ENCODE results near the gene SLC25A12.
"Not testable (repeated sequence)": the region's sequence is repeated elsewhere in the genome, so short reads cannot be mapped to it uniquely, and the experiment has no call there.

SLC25A12 gene

DNA sequence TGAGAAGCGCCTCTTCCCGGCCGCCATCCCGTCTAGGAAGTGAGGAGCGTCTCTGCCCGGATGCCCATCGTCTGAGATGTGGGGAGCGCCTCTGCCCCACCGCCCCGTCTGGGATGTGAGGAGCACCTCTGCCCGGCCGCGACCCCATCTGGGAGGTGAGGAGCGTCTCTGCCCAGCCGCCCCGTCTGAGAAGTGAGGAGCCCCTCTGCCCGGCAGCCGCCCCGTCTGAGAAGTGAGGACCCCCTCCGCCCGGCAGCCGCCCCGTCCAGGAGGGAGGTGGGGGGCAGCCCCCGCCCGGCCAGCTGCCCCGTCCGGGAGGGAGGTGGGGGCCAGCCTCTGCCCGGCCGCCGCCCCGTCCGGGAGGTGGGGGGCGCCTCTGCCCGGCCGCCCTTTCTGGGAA, 119.5 kb downstream of the SLC25A12 start:
- H3K9ac ChIP-seq (ENCODE audit: low read length); H3K27me3 ChIP-seq (ENCODE audit: control insufficient read depth in 1 of 2, insufficient read depth in 1 of 2, low read length in 2 of 2); H2BK120ac ChIP-seq (ENCODE audit: low read depth, low read length); H4K91ac ChIP-seq (ENCODE audit: low read length); H2AK5ac ChIP-seq (ENCODE audit: low read length, severe bottlenecking); H3K4me2 ChIP-seq (ENCODE audit: low read length, poor library complexity, severe bottlenecking); H3K79me1 ChIP-seq (replicated peaks; ENCODE audit: low read length, poor library complexity, severe bottlenecking); H2BK12ac ChIP-seq (ENCODE audit: low read length in 2 of 2); H3K23ac ChIP-seq (ENCODE audit: low read length in 2 of 2); H2BK5ac ChIP-seq (ENCODE audit: low read depth, low read length, poor library complexity, severe bottlenecking); H3K14ac ChIP-seq (ENCODE audit: low read length in 2 of 2); H3K18ac ChIP-seq (ENCODE audit: low read depth in 1 of 2, low read length in 2 of 2); H2AFZ ChIP-seq (ENCODE audit: low read depth, low read length); DNase-seq; H4K8ac ChIP-seq (ENCODE audit: low read length); H3K4me3 ChIP-seq (ENCODE audit: insufficient read depth in 1 of 2, low read depth in 1 of 2, low read length in 2 of 2); H3K27ac ChIP-seq (ENCODE audit: low read length, poor library complexity, severe bottlenecking); H3K36me3 ChIP-seq (ENCODE audit: control insufficient read depth in 1 of 2, insufficient read depth in 2 of 2, low read depth in 1 of 2, low read length in 2 of 2); H3K4me1 ChIP-seq (ENCODE audit: control insufficient read depth, insufficient read depth, low read depth, low read length); H3K9me3 ChIP-seq (ENCODE audit: control insufficient read depth, low read length); H3K4ac ChIP-seq (ENCODE audit: low read depth in 1 of 2, low read length in 2 of 2); H2BK15ac ChIP-seq (ENCODE audit: low read depth, poor library complexity, severe bottlenecking): not testable (repeated sequence)
- over 99% methylated on average over 28 of the region's 35 CpGs for WGBS

DNA sequence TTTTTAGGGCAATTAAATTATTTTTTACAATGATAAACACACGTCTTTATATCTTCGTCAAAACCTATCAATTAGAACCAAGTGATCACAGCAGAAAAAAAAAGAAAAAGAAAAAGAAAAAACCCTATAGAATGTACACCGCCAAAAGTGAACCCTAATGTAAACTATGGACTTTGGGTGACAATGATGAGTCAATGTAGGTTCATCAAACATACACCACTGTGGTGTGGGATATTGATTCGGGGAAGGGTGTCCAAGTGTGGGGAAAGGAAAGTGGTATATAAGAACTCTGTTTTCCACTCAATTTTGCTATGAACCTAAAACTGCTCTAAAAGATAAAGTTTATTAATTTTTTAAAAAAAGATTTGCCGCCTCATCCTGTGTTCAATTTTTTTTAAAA, 121.7 kb downstream of the SLC25A12 start:
- no peak overlapping the region for H2BK5ac ChIP-seq (ENCODE audit: low read depth, low read length, poor library complexity, severe bottlenecking)
- H3K4ac ChIP-seq (ENCODE audit: low read depth in 1 of 2, low read length in 2 of 2), result no peak overlapping the region
- H2BK120ac ChIP-seq (ENCODE audit: low read depth, low read length), result no peak overlapping the region
- WGBS, result 100% methylated on average over 2 of the region's 5 CpGs
- H3K36me3 ChIP-seq (ENCODE audit: control insufficient read depth in 1 of 2, insufficient read depth in 2 of 2, low read depth in 1 of 2, low read length in 2 of 2), result peaks cover 3 to 8% of the 10 kb centered on the region in 2 experiments
- no peak for DNase-seq
- peaks cover 1% of the 10 kb centered on the region for H3K79me1 ChIP-seq (replicated peaks; ENCODE audit: low read length, poor library complexity, severe bottlenecking)
- no peaks in the 10 kb centered on the region for H3K27me3 ChIP-seq (ENCODE audit: control insufficient read depth in 1 of 2, insufficient read depth in 1 of 2, low read length in 2 of 2)
- H3K4me1 ChIP-seq (ENCODE audit: control insufficient read depth, insufficient read depth, low read depth, low read length), result no peaks in the 10 kb centered on the region
- no peak overlapping the region for H3K23ac ChIP-seq (ENCODE audit: low read length in 2 of 2)
- no peak overlapping the region for H2AK5ac ChIP-seq (ENCODE audit: low read length, severe bottlenecking)
- no peak overlapping the region for H3K4me2 ChIP-seq (ENCODE audit: low read length, poor library complexity, severe bottlenecking)
- H3K4me3 ChIP-seq (ENCODE audit: insufficient read depth in 1 of 2, low read depth in 1 of 2, low read length in 2 of 2), result no peak overlapping the region
- H4K91ac ChIP-seq (ENCODE audit: low read length), result no peak overlapping the region
- H2BK15ac ChIP-seq (ENCODE audit: low read depth, poor library complexity, severe bottlenecking), result no peak overlapping the region
- H3K18ac ChIP-seq (ENCODE audit: low read depth in 1 of 2, low read length in 2 of 2), result no peak overlapping the region
- no peak overlapping the region for H3K9ac ChIP-seq (ENCODE audit: low read length)
- H2AFZ ChIP-seq (ENCODE audit: low read depth, low read length), result no peak overlapping the region
- no peak overlapping the region for H3K14ac ChIP-seq (ENCODE audit: low read length in 2 of 2)
- H2BK12ac ChIP-seq (ENCODE audit: low read length in 2 of 2), result no peak overlapping the region
- H3K9me3 ChIP-seq (ENCODE audit: control insufficient read depth, low read length), result no peaks in the 10 kb centered on the region
- H4K8ac ChIP-seq (ENCODE audit: low read length), result no peak overlapping the region
- no peak overlapping the region for H3K27ac ChIP-seq (ENCODE audit: low read length, poor library complexity, severe bottlenecking)

GRCh38 chr2:171771463-171771862, 122.6 kb downstream of the SLC25A12 start:
- no peak overlapping the region for H3K14ac ChIP-seq (ENCODE audit: low read length in 2 of 2)
- no peak overlapping the region for H3K4me2 ChIP-seq (ENCODE audit: low read length, poor library complexity, severe bottlenecking)
- no peak overlapping the region for H2BK120ac ChIP-seq (ENCODE audit: low read depth, low read length)
- H3K27me3 ChIP-seq (ENCODE audit: control insufficient read depth in 1 of 2, insufficient read depth in 1 of 2, low read length in 2 of 2), result no peaks in the 10 kb centered on the region
- no peaks in the 10 kb centered on the region for H3K9me3 ChIP-seq (ENCODE audit: control insufficient read depth, low read length)
- peaks cover 3 to 13% of the 10 kb centered on the region in 2 experiments for H3K36me3 ChIP-seq (ENCODE audit: control insufficient read depth in 1 of 2, insufficient read depth in 2 of 2, low read depth in 1 of 2, low read length in 2 of 2)
- no peak overlapping the region for H2BK12ac ChIP-seq (ENCODE audit: low read length in 2 of 2)
- no peak overlapping the region for H3K23ac ChIP-seq (ENCODE audit: low read length in 2 of 2)
- H4K8ac ChIP-seq (ENCODE audit: low read length), result no peak overlapping the region
- no peak overlapping the region for H3K4me3 ChIP-seq (ENCODE audit: insufficient read depth in 1 of 2, low read depth in 1 of 2, low read length in 2 of 2)
- H3K9ac ChIP-seq (ENCODE audit: low read length), result no peak overlapping the region
- no peak overlapping the region for H4K91ac ChIP-seq (ENCODE audit: low read length)
- DNase-seq, result no peak
- H2BK15ac ChIP-seq (ENCODE audit: low read depth, poor library complexity, severe bottlenecking), result no peak overlapping the region
- H2BK5ac ChIP-seq (ENCODE audit: low read depth, low read length, poor library complexity, severe bottlenecking), result no peak overlapping the region
- no peaks in the 10 kb centered on the region for H3K4me1 ChIP-seq (ENCODE audit: control insufficient read depth, insufficient read depth, low read depth, low read length)
- no peak overlapping the region for H3K18ac ChIP-seq (ENCODE audit: low read depth in 1 of 2, low read length in 2 of 2)
- no peak overlapping the region for H2AFZ ChIP-seq (ENCODE audit: low read depth, low read length)
- no peak overlapping the region for H3K4ac ChIP-seq (ENCODE audit: low read depth in 1 of 2, low read length in 2 of 2)
- H3K79me1 ChIP-seq (replicated peaks; ENCODE audit: low read length, poor library complexity, severe bottlenecking), result peaks cover 1% of the 10 kb centered on the region
- no peak overlapping the region for H3K27ac ChIP-seq (ENCODE audit: low read length, poor library complexity, severe bottlenecking)
- H2AK5ac ChIP-seq (ENCODE audit: low read length, severe bottlenecking), result no peak overlapping the region

- Histone ChIP-seq H3K18ac (ENCODE audit: low read depth in 1 of 2, low read length in 2 of 2) (no peak overlapping the region), H3K23ac (ENCODE audit: low read length in 2 of 2) (no peak overlapping the region), H3K9ac (ENCODE audit: low read length) (no peak overlapping the region), H3K4me1 (ENCODE audit: control insufficient read depth, insufficient read depth, low read depth, low read length) (peaks cover 10% of the 10 kb centered on the region), H4K91ac (ENCODE audit: low read length) (no peak overlapping the region), H2BK12ac (ENCODE audit: low read length in 2 of 2) (no peak overlapping the region), H2BK5ac (ENCODE audit: low read depth, low read length, poor library complexity, severe bottlenecking) (no peak overlapping the region), H3K14ac (ENCODE audit: low read length in 2 of 2) (no peak overlapping the region), H3K79me1 (replicated peaks; ENCODE audit: low read length, poor library complexity, severe bottlenecking) (peaks cover 3% of the 10 kb centered on the region), H3K36me3 (ENCODE audit: control insufficient read depth in 1 of 2, insufficient read depth in 2 of 2, low read depth in 1 of 2, low read length in 2 of 2) (peaks cover 16 to 53% of the 10 kb centered on the region in 2 experiments), H3K4me3 (ENCODE audit: insufficient read depth in 1 of 2, low read depth in 1 of 2, low read length in 2 of 2) (no peak overlapping the region), H2AFZ (ENCODE audit: low read depth, low read length) (no peak overlapping the region), H3K27ac (ENCODE audit: low read length, poor library complexity, severe bottlenecking) (peak overlapping the region; percentile 30), H2AK5ac (ENCODE audit: low read length, severe bottlenecking) (no peak overlapping the region), H3K27me3 (ENCODE audit: control insufficient read depth in 1 of 2, insufficient read depth in 1 of 2, low read length in 2 of 2) (no peaks in the 10 kb centered on the region), H4K8ac (ENCODE audit: low read length) (no peak overlapping the region), H2BK120ac (ENCODE audit: low read depth, low read length) (no peak overlapping the region), H3K4me2 (ENCODE audit: low read length, poor library complexity, severe bottlenecking) (no peak overlapping the region), H3K9me3 (ENCODE audit: control insufficient read depth, low read length) (no peaks in the 10 kb centered on the region), H2BK15ac (ENCODE audit: low read depth, poor library complexity, severe bottlenecking) (no peak overlapping the region), H3K4ac (ENCODE audit: low read depth in 1 of 2, low read length in 2 of 2) (no peak overlapping the region)
- peak; percentile 33 for DNase-seq
- 32% methylated on average over 2 of the region's 3 CpGs for WGBS
These were observed 130.4 kb downstream of the SLC25A12 start for GRCh38 chr2:171763602-171764001.

Data from mesenchymal stem cell (in vitro differentiated cells and primary cell).